ENCODE results near the gene ZBTB17. TPM values are rescaled to one million over a fixed set of nuclear protein-coding genes. Genes with fewer than 3 reads are reported as not detected.
A peak's percentile ranks its signal among the peaks of the same experiment; 100 is the strongest.

ZBTB17 gene
- total and polyA plus RNA-seq, 10 of the 15 experiments (the other 5 are each of a cell fraction or from before 2014, with no cell fraction given): 0.87 to 59.4 (median 38.7) TPM

GRCh38 chr1:15994590-15995351 is 18.9 kb upstream of the ZBTB17 start:
- TF ChIP-seq RAD21 (IDR thresholded peaks at IDR 0.05; ENCODE audit: insufficient read depth, low read depth, low read length): peak; percentile 85
- peak; percentile 85 for TF ChIP-seq SMC3 (IDR thresholded peaks at IDR 0.05; ENCODE audit: borderline replicate concordance, low read length)
- TF ChIP-seq EP300 (IDR thresholded peaks at IDR 0.05; ENCODE audit: borderline replicate concordance in 1 of 2, control insufficient read depth in 1 of 2, low read depth in 2 of 2, low read length in 2 of 2): no peak
- TF ChIP-seq CTCF (IDR thresholded peaks at IDR 0.05 in 2 of 3, conservative IDR thresholded peaks at IDR 0.05 in 1 of 3; ENCODE audit: control insufficient read depth in 2 of 3, extremely low read depth in 1 of 3, insufficient read depth in 1 of 3, low read depth in 3 of 3, low read length in 3 of 3): peak; percentile 72 to 83 (median 78)
- peak; percentile 61; the same call in 1 of the 2 replicates for TF ChIP-seq YY1 (IDR thresholded peaks at IDR 0.05; ENCODE audit: low read depth, low read length)
- intact Hi-C loops (cut with micrococcal nuclease; ENCODE audit: unreplicated experiment): loop anchor here (1.0 to 5.0 kb wide), 2 partner anchors 37 to 202 kb away; no protein-coding TSS in a partner anchor
- DNase-seq (ENCODE audit: low read depth, low spot score): no peak
- Histone ChIP-seq H3K27ac (ENCODE audit: control insufficient read depth, insufficient read depth) (no peak overlapping the region), H3K4me1 (ENCODE audit: control insufficient read depth, insufficient read depth, low read length) (no peaks in the 10 kb centered on the region), H2AFZ (ENCODE audit: control insufficient read depth, low read depth, low read length) (no peak overlapping the region), H3K4me2 (ENCODE audit: control insufficient read depth, insufficient read depth) (no peak overlapping the region), H3K9me3 (replicated peaks; ENCODE audit: control insufficient read depth, insufficient read depth, low read length) (no peaks in the 10 kb centered on the region), H3K4me3 (no peak overlapping the region), H3K27me3 (replicated peaks in 1 of 2; ENCODE audit: control insufficient read depth in 2 of 2, insufficient read depth in 2 of 2, low read length in 1 of 2) (no peaks in the 10 kb centered on the region), H3K9ac (ENCODE audit: control insufficient read depth, insufficient read depth, low read length) (no peak overlapping the region), H3K36me3 (ENCODE audit: control insufficient read depth in 2 of 2, insufficient read depth in 2 of 2, low read length in 1 of 2) (no peaks in the 10 kb centered on the region), H3K79me2 (ENCODE audit: control insufficient read depth, insufficient read depth, low read length) (no peaks in the 10 kb centered on the region), H4K20me1 (ENCODE audit: control insufficient read depth, insufficient read depth) (no peaks in the 10 kb centered on the region; the same call in 1 of the 2 replicates)
- RAD21 ChIA-PET (ENCODE audit: unreplicated experiment): interaction anchor here (0.6 to 2.4 kb wide), 4 partner anchors 8 to 203 kb away, joined by 3 to 11 read pairs (median 4); no protein-coding TSS in a partner anchor
- WGBS (ENCODE audit: insufficient coverage, insufficient replicate concordance, low lambda C conversion rate, missing lambda C conversion rate): 19% methylated on average over 11 of the region's 11 CpGs
- in situ Hi-C loops (cut with MboI): no loop called here
- CTCF ChIA-PET: interaction anchor here (0.5 to 2.6 kb wide), 17 partner anchors 11 to 203 kb away, joined by 3 to 14 read pairs (median 3); partner anchors contain the start of gene UQCRHL
- ATAC-seq: peak; percentile 97
- no TSS peak for BruUV-seq (replicated peaks)
- POLR2A ChIA-PET: interaction anchor here (0.5 kb wide), 1 partner anchor 18 kb away, joined by 3 read pairs; no protein-coding TSS in a partner anchor
- no peak for FAIRE-seq
- SMC1A ChIA-PET (ENCODE audit: uncharacterized antibody, unreplicated experiment): interaction anchor here (1.6 to 2.2 kb wide), 5 partner anchors 13 to 203 kb away, joined by 4 to 10 read pairs (median 7); partner anchors contain the start of gene ZBTB17
